Liver (tissue), 9 donors: ENCODE data around the gene COP1. TPM values are rescaled to one million over a fixed set of nuclear protein-coding genes. Genes with fewer than 3 reads are reported as not detected.

Experiments used
- DNase-seq: peaks from one replicate; pipeline ENCODE4 v3.0.0-alpha.2; 2017; ENCODE audit warnings: low spot score
- H3K27ac ChIP-seq, 2 donors: one replicate each; pipeline ENCODE4 v1.7.0; 2013; ENCODE audit warnings: inconsistent platforms in 2 of 2, low read length in 2 of 2, control low read depth in 1 of 2, low read depth in 1 of 2, mild to moderate bottlenecking in 1 of 2
- H3K27me3 ChIP-seq, 4 donors: one replicate each; pipeline versions ENCODE4 v1.6.1 to v1.7.0; 2013; ENCODE audit warnings: low read length in 3 of 4, inconsistent platforms in 1 of 4, mild to moderate bottlenecking in 1 of 4, moderate library complexity in 1 of 4; ENCODE audit not compliant: control insufficient read depth in 4 of 4, insufficient read depth in 4 of 4
- H3K36me3 ChIP-seq, 4 donors: one replicate each; pipeline versions ENCODE4 v1.6.1 to v1.7.0; 2013; ENCODE audit warnings: low read length in 3 of 4, mild to moderate bottlenecking in 3 of 4, low read depth in 1 of 4, moderate library complexity in 1 of 4; ENCODE audit not compliant: control insufficient read depth in 4 of 4, insufficient read depth in 3 of 4
- H3K4me1 ChIP-seq, 4 donors: one replicate each; pipeline versions ENCODE4 v1.6.1 to v1.7.0; 2013; ENCODE audit warnings: low read length in 3 of 4, mild to moderate bottlenecking in 3 of 4, moderate library complexity in 1 of 4; ENCODE audit not compliant: control insufficient read depth in 4 of 4, insufficient read depth in 4 of 4
- H3K4me3 ChIP-seq, 3 donors: one replicate each; pipeline versions ENCODE4 v1.6.1 to v1.7.0; 2013; ENCODE audit warnings: low read length in 3 of 3, control low read depth in 1 of 3, low read depth in 1 of 3, mild to moderate bottlenecking in 1 of 3
- H3K9ac ChIP-seq, 2 donors: one replicate each; pipeline ENCODE4 v1.7.0; 2013; ENCODE audit warnings: low read length in 2 of 2, mild to moderate bottlenecking in 2 of 2, moderate library complexity in 2 of 2, control low read depth in 1 of 2, low read depth in 1 of 2
- H3K9me3 ChIP-seq, 4 donors: one replicate each; pipeline versions ENCODE4 v1.6.1 to v1.7.0; 2013; ENCODE audit warnings: low read length in 3 of 4; ENCODE audit not compliant: control insufficient read depth in 4 of 4
- EGR1 ChIP-seq, 2 donors: IDR thresholded peaks; 2 replicates each; pipeline ENCODE4 v1.6.1; 2016 to 2018; ENCODE audit warnings: antibody characterized with exemption in 2 of 2, low read depth in 2 of 2
- FOXA1 ChIP-seq: IDR thresholded peaks from 2 replicates; pipeline ENCODE4 v1.6.1; 2016; ENCODE audit warnings: antibody characterized with exemption
- HNF4A ChIP-seq, 2 donors: conservative IDR thresholded peaks; 2 replicates each; pipeline ENCODE4 v1.6.1; 2016; ENCODE audit warnings: antibody characterized with exemption in 2 of 2, mild to moderate bottlenecking in 2 of 2
- HNF4G ChIP-seq: IDR thresholded peaks from 2 replicates; pipeline ENCODE4 v1.6.1; 2016; ENCODE audit warnings: antibody characterized with exemption
- JUND ChIP-seq, 2 donors: IDR thresholded peaks; 2 replicates each; pipeline ENCODE4 v1.6.1; 2016; ENCODE audit warnings: antibody characterized with exemption in 2 of 2
- MAX ChIP-seq: IDR thresholded peaks from 2 replicates; pipeline ENCODE4 v1.6.1; 2016; ENCODE audit warnings: antibody characterized with exemption
- NR2F2 ChIP-seq: IDR thresholded peaks from 2 replicates; pipeline ENCODE4 v1.6.1; 2016; ENCODE audit warnings: antibody characterized with exemption
- RAD21 ChIP-seq, 2 donors: IDR thresholded peaks; 2 replicates each; pipeline ENCODE4 v1.6.1; 2016; ENCODE audit warnings: antibody characterized with exemption in 2 of 2, mild to moderate bottlenecking in 2 of 2
- REST ChIP-seq: IDR thresholded peaks from 2 replicates; pipeline ENCODE4 v1.6.1; 2016; ENCODE audit warnings: antibody characterized with exemption, mild to moderate bottlenecking
- RXRA ChIP-seq, 2 donors: IDR thresholded peaks; 2 replicates each; pipeline ENCODE4 v1.6.1; 2017 to 2018; ENCODE audit warnings: antibody characterized with exemption in 2 of 2, mild to moderate bottlenecking in 1 of 2
- SP1 ChIP-seq: IDR thresholded peaks from 2 replicates; pipeline ENCODE4 v1.6.1; 2018; ENCODE audit warnings: antibody characterized with exemption, mild to moderate bottlenecking
- TAF1 ChIP-seq: conservative IDR thresholded peaks from 2 replicates; pipeline ENCODE4 v1.6.1; 2016; ENCODE audit warnings: antibody characterized with exemption, mild to moderate bottlenecking
- YY1 ChIP-seq: IDR thresholded peaks from 2 replicates; pipeline ENCODE4 v1.6.1; 2016; ENCODE audit warnings: antibody characterized with exemption, mild to moderate bottlenecking
- ZBTB33 ChIP-seq: IDR thresholded peaks from 2 replicates; pipeline ENCODE4 v1.6.1; 2016; ENCODE audit warnings: antibody characterized with exemption
- WGBS: extraction: QIAGEN DNeasy Blood & Tissue Kit; methylation state at CpG from one replicate; pipeline ENCODE4 v1.1.7; 2013; 5-methylcytosine and 5-hydroxymethylcytosine counted together
- polyA plus RNA-seq, 2 donors: library from polyadenylated mRNA; stranded (reverse) in 1 of 2; unstranded in 1 of 2; fragments of 200-250 nt in 1 of 2; fragments of >200 nt in 1 of 2; fragmentation: Nextera tagmentation in 1 of 2; extraction: Ambion mirVana in 1 of 2; gene quantifications; one replicate each; pipeline versions ENCODE4 v1.2.1 to v1.2.3, GENCODE V29; 2013 to 2015
- total RNA-seq, 2 donors: library from RNA; depleted of rRNA; stranded (reverse); fragments of >200 nt; gene quantifications; one replicate each; pipeline ENCODE4 v1.2.3, GENCODE V29; 2014
- donor health status: healthy.
- donor health status: healthy.
- donor health status: healthy.
- donor health status: healthy.
- donor health status: healthy.

COP1 gene
- total and polyA plus RNA-seq, 4 donors, result 14.7 to 35.7 (median 22.5) TPM

GRCh38 chr1:176144526-176144925 is 62.6 kb downstream of the COP1 start:
- TF ChIP-seq RXRA (IDR thresholded peaks at IDR 0.05) (no peak), NR2F2 (no peak), MAX (no peak), YY1 (no peak), HNF4A (conservative IDR thresholded peaks at IDR 0.05) (no peak), ZBTB33 (no peak)
- no peaks in the 10 kb centered on the region for H3K27me3 ChIP-seq
- H3K27ac ChIP-seq, result no peak overlapping the region
- H3K9ac ChIP-seq, result no peak overlapping the region
- H3K36me3 ChIP-seq, result peaks cover 0 to 6% (median 0%) of the 10 kb centered on the region in 4 donors
- no peak for DNase-seq
- WGBS, result 96% methylated on average over 2 of the region's 2 CpGs
- no peaks in the 10 kb centered on the region for H3K9me3 ChIP-seq
- no peak overlapping the region for H3K4me3 ChIP-seq
- H3K4me1 ChIP-seq, result peaks cover 0 to 1% (median 0%) of the 10 kb centered on the region in 4 donors

GRCh38 chr1:176142973-176143372 is 64.1 kb downstream of the COP1 start:
- peaks cover 0 to 6% (median 0%) of the 10 kb centered on the region in 4 donors for H3K36me3 ChIP-seq
- H3K27ac ChIP-seq, result no peak overlapping the region
- no peak overlapping the region for H3K4me3 ChIP-seq
- no peaks in the 10 kb centered on the region for H3K27me3 ChIP-seq
- H3K9ac ChIP-seq, result no peak overlapping the region
- H3K4me1 ChIP-seq, result peaks cover 0 to 7% (median 2%) of the 10 kb centered on the region in 4 donors
- no peaks in the 10 kb centered on the region for H3K9me3 ChIP-seq
- 84% methylated on average over 3 of the region's 3 CpGs for WGBS
- no peak for DNase-seq
- TF ChIP-seq NR2F2 (no peak), MAX (no peak), ZBTB33 (no peak), SP1 (no peak)

- Histone ChIP-seq H3K36me3 (peaks cover 0 to 6% (median 0%) of the 10 kb centered on the region in 4 donors), H3K4me1 (peaks cover 0 to 7% (median 2%) of the 10 kb centered on the region in 4 donors), H3K27me3 (no peaks in the 10 kb centered on the region), H3K27ac (no peak overlapping the region), H3K4me3 (no peak overlapping the region), H3K9me3 (no peaks in the 10 kb centered on the region), H3K9ac (no peak overlapping the region)
- TF ChIP-seq SP1 (no peak), RXRA (IDR thresholded peaks at IDR 0.05) (no peak), JUND (IDR thresholded peaks at IDR 0.05) (no peak), RAD21 (IDR thresholded peaks at IDR 0.05) (no peak), MAX (no peak), HNF4A (conservative IDR thresholded peaks at IDR 0.05) (no peak), ZBTB33 (no peak), YY1 (no peak), EGR1 (IDR thresholded peaks at IDR 0.05; ENCODE audit: low read depth in 2 of 2) (no peak), TAF1 (no peak), FOXA1 (no peak), REST (no peak), NR2F2 (no peak), HNF4G (no peak)
- DNase-seq, result no peak
- WGBS, result 100% methylated on average over 1 of the region's 1 CpG
These were observed 65.6 kb downstream of the COP1 start for GRCh38 chr1:176141449-176141848.
